IMR-90 (cell line): ENCODE data around the gene SYMPK. TPM values are rescaled to one million over a fixed set of nuclear protein-coding genes. Genes with fewer than 3 reads are reported as not detected.

Source experiments
- ATAC-seq: fragments of 200-7000 bp; cut with Tn5 transposase; 2 replicates; pipeline ENCODE4 v1.9.1; 2020; ENCODE audit warnings: low read depth, mild to moderate bottlenecking, moderate library complexity
- BruUV-seq: library from RNA; stranded (reverse); fragments of 400-500 nt; replicated peaks from 2 replicates; lab custom pipeline; 2021; lab: Mats Ljungman, UMichigan
- CTCF ChIA-PET: fragments of 300-600 bp; formaldehyde crosslinking; extraction: SDS; loops from one replicate; lab custom pipeline; 2021; ENCODE audit warnings: antibody characterized with exemption; lab: Yijun Ruan, JAX
- POLR2A ChIA-PET: fragments of 300-600 bp; sonication (Branson Sonifier 250); formaldehyde crosslinking; loops from one replicate; lab custom pipeline; 2022; ENCODE audit warnings: antibody characterized with exemption; ENCODE audit not compliant: unreplicated experiment; lab: Charles Lee
- DNase-seq: peaks from one replicate; pipeline ENCODE4 v3.0.0; 2013
- H2AFZ ChIP-seq: replicated peaks from 2 replicates; pipeline ENCODE3; 2013; ENCODE audit warnings: low read length, mild to moderate bottlenecking; ENCODE audit not compliant: poor library complexity
- H2AK5ac ChIP-seq: 2 replicates; pipeline ENCODE4 v1.6.1; 2013; ENCODE audit warnings: low read depth, low read length, inconsistent platforms
- H2AK9ac ChIP-seq: replicated peaks from 2 replicates; pipeline ENCODE3; 2013; ENCODE audit warnings: mild to moderate bottlenecking, low read depth, low read length, moderate library complexity; ENCODE audit not compliant: poor library complexity
- H2BK120ac ChIP-seq: 2 replicates; pipeline ENCODE4 v1.6.1; 2013; ENCODE audit warnings: low read depth, low read length, inconsistent platforms
- H2BK15ac ChIP-seq: 3 replicates; pipeline ENCODE4 v1.6.1; 2013; ENCODE audit warnings: low read depth, low read length, inconsistent platforms
- H2BK20ac ChIP-seq: 2 replicates; pipeline ENCODE4 v1.6.1; 2013; ENCODE audit warnings: low read depth, mild to moderate bottlenecking, inconsistent platforms, low read length, moderate library complexity
- H2BK5ac ChIP-seq: 2 replicates; pipeline ENCODE4 v1.6.1; 2013; ENCODE audit warnings: mild to moderate bottlenecking, low read depth, low read length, inconsistent platforms; ENCODE audit not compliant: poor library complexity, severe bottlenecking
- H3K14ac ChIP-seq: replicated peaks from 2 replicates; pipeline ENCODE4 v1.6.1; 2013; ENCODE audit warnings: low read depth, low read length, inconsistent platforms
- H3K18ac ChIP-seq: 2 replicates; pipeline ENCODE4 v1.6.1; 2013; ENCODE audit warnings: low read depth, low read length, control low read depth
- H3K23ac ChIP-seq: 2 replicates; pipeline ENCODE4 v1.6.1; 2013; ENCODE audit warnings: low read depth, low read length, inconsistent platforms
- H3K27ac ChIP-seq: 2 replicates; pipeline ENCODE4 v1.5.1; 2013; ENCODE audit warnings: mild to moderate bottlenecking, control low read depth, low read length; ENCODE audit not compliant: insufficient read depth
- H3K27me3 ChIP-seq: 2 replicates; pipeline ENCODE4 v1.6.1; 2013; ENCODE audit warnings: low read length; ENCODE audit not compliant: control insufficient read depth, insufficient read depth
- H3K36me3 ChIP-seq: 2 replicates; pipeline ENCODE4 v1.6.1; 2013; ENCODE audit warnings: low read length, mixed read lengths; ENCODE audit not compliant: control insufficient read depth, insufficient read depth
- H3K4ac ChIP-seq: 2 replicates; pipeline ENCODE4 v1.6.1; 2013; ENCODE audit warnings: low read depth, low read length, inconsistent platforms
- H3K4me1 ChIP-seq: 2 replicates; pipeline ENCODE4 v1.6.1; 2013; ENCODE audit warnings: low read length, mixed read lengths; ENCODE audit not compliant: control insufficient read depth, insufficient read depth
- H3K4me2 ChIP-seq: 2 replicates; pipeline ENCODE4 v1.6.1; 2013; ENCODE audit warnings: low read depth, mild to moderate bottlenecking, control low read depth, low read length, moderate library complexity
- H3K4me3 ChIP-seq: 2 replicates; pipeline ENCODE4 v1.5.1; 2013; ENCODE audit warnings: low read depth, mild to moderate bottlenecking, control low read depth, low read length, moderate library complexity; ENCODE audit not compliant: insufficient read depth
- H3K56ac ChIP-seq: 2 replicates; pipeline ENCODE4 v1.6.1; 2013; ENCODE audit warnings: low read length, inconsistent platforms; ENCODE audit not compliant: insufficient read depth; ENCODE audit errors: extremely low read depth
- H3K79me1 ChIP-seq, 2 experiments: 2 replicates each; pipeline ENCODE4 v1.6.1; 2013; ENCODE audit warnings: low read length in 2 of 2, inconsistent platforms in 1 of 2, low read depth in 1 of 2
- H3K9ac ChIP-seq: 2 replicates; pipeline ENCODE4 v1.6.1; 2013; ENCODE audit warnings: low read depth, low read length, control low read depth
- H3K9me1 ChIP-seq: 2 replicates; pipeline ENCODE4 v1.6.1; 2013; ENCODE audit warnings: low read length, inconsistent platforms; ENCODE audit not compliant: insufficient read depth
- H3K9me3 ChIP-seq: 2 replicates; pipeline ENCODE4 v1.6.1; 2013; ENCODE audit warnings: low read length; ENCODE audit not compliant: control insufficient read depth, insufficient read depth
- H4K20me1 ChIP-seq: 2 replicates; pipeline ENCODE4 v1.6.1; 2013; ENCODE audit warnings: low read length, inconsistent platforms; ENCODE audit not compliant: insufficient read depth
- H4K5ac ChIP-seq: 2 replicates; pipeline ENCODE4 v1.6.1; 2013; ENCODE audit warnings: mild to moderate bottlenecking, low read depth, low read length, control low read depth
- H4K8ac ChIP-seq, 2 experiments: 2 replicates each; pipeline ENCODE4 v1.6.1; 2013; ENCODE audit warnings: low read depth in 2 of 2, low read length in 2 of 2, control low read depth in 1 of 2, inconsistent platforms in 1 of 2
- H4K91ac ChIP-seq: 2 replicates; pipeline ENCODE4 v1.6.1; 2013; ENCODE audit warnings: low read depth, low read length, inconsistent platforms; ENCODE audit not compliant: insufficient read depth
- NFE2L2 ChIP-seq: fragments of 150-350 bp; IDR thresholded peaks from 2 replicates; pipeline ENCODE4 v1.6.1; 2016; ENCODE audit warnings: low read depth, mild to moderate bottlenecking, low read length
- WGBS, 2 experiments: methylation state at CpG; one replicate each; pipeline versions ENCODE4 v1.1.5 to v1.1.7; 2013; ENCODE audit warnings: missing lambda C conversion rate in 2 of 2; ENCODE audit not compliant: insufficient read length in 1 of 2; ENCODE audit errors: extremely low coverage in 2 of 2; 5-methylcytosine and 5-hydroxymethylcytosine counted together
- dilution Hi-C: fragments of 300-500 bp; cut with HindIII; formaldehyde crosslinking; loops from one replicate; pipeline ENCODE4 v1.14.3; 2018; ENCODE audit warnings: low sequenced_read_pairs; ENCODE audit not compliant: unreplicated experiment
- in situ Hi-C: fragments of 300-500 bp; cut with MboI; formaldehyde crosslinking; loops from 3 replicates; pipeline ENCODE4 v1.14.3; 2019; ENCODE audit warnings: low sequenced_read_pairs, inconsistent platforms, mixed read lengths
- intact Hi-C: fragments of 100-400 bp; cut with micrococcal nuclease; formaldehyde crosslinking; loops from 2 replicates; pipeline ENCODE4 v1.10.0; 2022
- polyA plus RNA-seq, 3 experiments: library from polyadenylated mRNA; depleted of rRNA; stranded (reverse); fragments of >200 nt; gene quantifications; 2 replicates each; pipeline ENCODE4 v1.2.3, GENCODE V29; 2012; ENCODE audit warnings: low replicate concordance in 1 of 3
- total RNA-seq: library from RNA; depleted of rRNA; stranded (reverse); fragments of >200 nt; gene quantifications from 2 replicates; pipeline ENCODE4 v1.2.3, GENCODE V29; 2012

SYMPK gene
- total and polyA plus RNA-seq, 2 of the 4 experiments (the other 2 are of a cell fraction) = 35.3 to 71.5 TPM

- Histone ChIP-seq H3K14ac (no peak overlapping the region), H3K4me2 (no peak overlapping the region), H3K18ac (no peak overlapping the region), H3K56ac (no peak overlapping the region), H2BK5ac (no peak overlapping the region), H3K4me1 (peaks cover 11% of the 10 kb centered on the region), H3K9me3 (no peaks in the 10 kb centered on the region), H4K20me1 (peaks cover 15% of the 10 kb centered on the region), H2BK20ac (no peak overlapping the region), H4K5ac (no peak overlapping the region), H4K8ac (no peak overlapping the region), H2BK120ac (no peak overlapping the region), H4K91ac (no peak overlapping the region), H3K79me1 (peaks cover 8 to 23% of the 10 kb centered on the region in 2 experiments), H3K4me3 (no peak overlapping the region), H3K36me3 (peaks cover 7% of the 10 kb centered on the region; the same call in 1 of the 2 replicates), H3K4ac (no peak overlapping the region), H3K9me1 (no peaks in the 10 kb centered on the region), H3K27ac (no peak overlapping the region), H3K9ac (no peak overlapping the region), H2AK9ac (no peak overlapping the region), H2AFZ (no peak overlapping the region), H3K23ac (no peak overlapping the region), H2BK15ac (no peak overlapping the region), H3K27me3 (peaks cover 1% of the 10 kb centered on the region; the same call in 1 of the 2 replicates), H2AK5ac (no peak overlapping the region)
- CTCF ChIA-PET = no interaction called here
- dilution Hi-C loops (no loop called here), intact Hi-C loops (no loop called here), in situ Hi-C loops (no loop called here)
- BruUV-seq = no TSS peak
- POLR2A ChIA-PET = no interaction called here
- WGBS, 2 experiments = 88% methylated on average over 6 of the region's 10 CpGs; no CpG with 5 or more reads in 1 of the 2 experiments
- TF ChIP-seq NFE2L2 = no peak
- no peak for DNase-seq
- ATAC-seq = no peak
These were observed 18.3 kb upstream of the SYMPK start for GRCh38 chr19:45881082-45881908.
